K562 (cell line): ENCODE results near the gene GOLGA2. TPM values are rescaled to one million over a fixed set of nuclear protein-coding genes. Genes with fewer than 3 reads are reported as not detected.

Experiments used
- ARID4B ChIP-seq: sonication (generic); formaldehyde crosslinking; IDR thresholded peaks from 2 replicates; pipeline ENCODE4 v1.8.0; 2022; ENCODE audit warnings: mild to moderate bottlenecking, missing genetic modification reagents
- CREBBP ChIP-seq: IDR thresholded peaks from one replicate; pipeline ENCODE4 v1.6.1; 2012; ENCODE audit warnings: low read depth, mild to moderate bottlenecking, control low read depth, inconsistent platforms, low read length
- E2F8 ChIP-seq: fragments of 450-650 bp; IDR thresholded peaks from 2 replicates; pipeline ENCODE4 v1.7.1; 2018; ENCODE audit warnings: mild to moderate bottlenecking, low read depth; ENCODE audit not compliant: partially characterized antibody
- EGR1 ChIP-seq: fragments of 450-650 bp; conservative IDR thresholded peaks from 2 replicates; pipeline ENCODE4 v1.6.1; 2017; ENCODE audit warnings: mild to moderate bottlenecking
- ETV6 ChIP-seq, 3 experiments: fragments of 150-350 bp in 1 of 3; sonication (generic) in 1 of 3; formaldehyde crosslinking in 1 of 3; IDR thresholded peaks; 2 replicates each; pipeline versions ENCODE4 v1.6.1 to v1.8.0; 2014 to 2022; ENCODE audit warnings: borderline replicate concordance in 2 of 3, low read depth in 2 of 3, antibody characterized with exemption in 1 of 3, low read length in 1 of 3, mild to moderate bottlenecking in 1 of 3, missing genetic modification reagents in 1 of 3
- FOXK2 ChIP-seq, 2 experiments: fragments of 450-650 bp; IDR thresholded peaks in 1 of 2; conservative IDR thresholded peaks in 1 of 2; 2 replicates each; pipeline ENCODE4 v1.6.1; 2016; ENCODE audit warnings: low read depth in 2 of 2, mild to moderate bottlenecking in 1 of 2
- HDAC1 ChIP-seq, 2 experiments: fragments of 450-650 bp; IDR thresholded peaks; 2 replicates each; pipeline ENCODE4 v1.6.1; 2016 to 2017; ENCODE audit warnings: inconsistent platforms in 1 of 2, mild to moderate bottlenecking in 1 of 2, moderate library complexity in 1 of 2
- HDAC6 ChIP-seq: IDR thresholded peaks from 2 replicates; pipeline ENCODE4 v1.6.1; 2012; ENCODE audit warnings: low read depth, mild to moderate bottlenecking, control low read depth, inconsistent platforms, low read length, moderate library complexity
- IFI16 ChIP-seq: fragments of 250-450 bp; sonication (Bioruptor Pico); IDR thresholded peaks from 2 replicates; pipeline ENCODE4 v2.1.2; 2022; ENCODE audit warnings: mild to moderate bottlenecking, inconsistent platforms
- PRPF4 ChIP-seq: fragments of 200-400 bp; formaldehyde crosslinking; IDR thresholded peaks from one replicate; pipeline ENCODE4 v1.6.1; 2017; ENCODE audit warnings: low read length, low read depth, mild to moderate bottlenecking; ENCODE audit not compliant: insufficient read depth, poor library complexity, severe bottlenecking
- RBBP5 ChIP-seq: fragments of 200-600 bp; sonication (generic); IDR thresholded peaks from 2 replicates; pipeline ENCODE4 v1.6.1; 2012; ENCODE audit warnings: borderline replicate concordance, mild to moderate bottlenecking, low read length, control low read depth, inconsistent platforms; ENCODE audit not compliant: insufficient read depth, poor library complexity, severe bottlenecking
- RBM14 ChIP-seq: fragments of 200-400 bp; formaldehyde crosslinking; IDR thresholded peaks from 2 replicates; pipeline ENCODE4 v1.6.1; 2018; ENCODE audit warnings: low read depth, mild to moderate bottlenecking, low read length, moderate library complexity, borderline replicate concordance; ENCODE audit not compliant: insufficient read depth
- RCOR1 ChIP-seq, 2 experiments: IDR thresholded peaks; 2 replicates each; pipeline ENCODE4 v1.6.1; 2012; ENCODE audit warnings: low read depth in 2 of 2, low read length in 2 of 2, borderline replicate concordance in 1 of 2, improper control_type of control experiment in 1 of 2
- TRIM24 ChIP-seq, 2 experiments: fragments of 450-650 bp; IDR thresholded peaks; 2 replicates each; pipeline ENCODE4 v1.6.1; 2016
- YBX1 ChIP-seq: fragments of 450-650 bp; IDR thresholded peaks from 2 replicates; pipeline ENCODE4 v1.7.1; 2016; ENCODE audit warnings: mild to moderate bottlenecking
- ZNF280A ChIP-seq: fragments of 450-650 bp; IDR thresholded peaks from 2 replicates; pipeline ENCODE4 v1.6.1; 2018; ENCODE audit warnings: mild to moderate bottlenecking, low read depth; ENCODE audit not compliant: partially characterized antibody
- polyA plus RNA-seq, 8 experiments: library from polyadenylated mRNA; depleted of rRNA in 4 of 8; stranded (reverse) in 5 of 8; unstranded in 3 of 8; fragments of >200 nt; fragmentation: Nextera tagmentation in 2 of 8; fragmentation: Illumina TruSeq in 1 of 8; extraction: Ambion mirVana in 2 of 8; extraction: Trizol in 1 of 8; gene quantifications; 2 replicates each; pipeline versions ENCODE4 v1.2.1 to v1.2.3, GENCODE V29; 2011 to 2014; ENCODE audit warnings: inconsistent platforms in 1 of 8, missing spikeins in 1 of 8
- total RNA-seq, 7 experiments: library from RNA; depleted of rRNA in 6 of 7; stranded (reverse); fragments of >200 nt in 6 of 7; fragmentation: Illumina TruSeq in 2 of 7; extraction: Trizol in 2 of 7; gene quantifications; 2 replicates each; pipeline versions ENCODE4 v1.2.1 to v1.2.3, GENCODE V29; 2011 to 2021; ENCODE audit warnings: low replicate concordance in 1 of 7

GOLGA2 gene
- total and polyA plus RNA-seq, 9 of the 15 experiments (the other 6 are each of a cell fraction or from before 2014, with no cell fraction given), result 15.7 to 138 (median 76.0) TPM

GRCh38 chr9:128254855-128255759 lies 20.7 kb downstream of the GOLGA2 start (continued):
- TF ChIP-seq RCOR1 (IDR thresholded peaks at IDR 0.05; ENCODE audit: borderline replicate concordance in 1 of 2, low read depth in 2 of 2, low read length in 2 of 2) (peak in 1 of 2 experiments; percentile 83; a peak in 2 of 4 replicates), ARID4B (no peak), PRPF4 (no peak), FOXK2 (conservative IDR thresholded peaks at IDR 0.05 in 1 of 2, IDR thresholded peaks at IDR 0.05 in 1 of 2; ENCODE audit: low read depth in 2 of 2) (no peak), YBX1 (no peak), RBBP5 (no peak), EGR1 (no peak), TRIM24 (IDR thresholded peaks at IDR 0.05) (no peak), ZNF280A (no peak), HDAC6 (no peak; the same call in 1 of the 2 replicates), CREBBP (no peak), RBM14 (no peak), E2F8 (no peak), IFI16 (CRISPR knock-in tag) (0 out of 2 replicates have a peak, but pooled peaks have one; percentile 2), HDAC1 (IDR thresholded peaks at IDR 0.05) (peak in 1 of 2 experiments; percentile 32; a peak in 1 of 4 replicates), ETV6 (IDR thresholded peaks at IDR 0.05; ENCODE audit: borderline replicate concordance in 1 of 2, low read depth in 2 of 2, low read length in 1 of 2) (peak in 1 of 2 experiments; percentile 61; a peak in 1 of 4 replicates), ETV6 (CRISPR knock-in tag; IDR thresholded peaks at IDR 0.05; ENCODE audit: borderline replicate concordance) (no peak)
